SK-N-SH (cell line): ENCODE results near the gene POLL. TPM values are rescaled to one million over a fixed set of nuclear protein-coding genes. Genes with fewer than 3 reads are reported as not detected.
A peak's percentile ranks its signal among the peaks of the same experiment; 100 is the strongest.

Source experiments
- CTCF ChIA-PET: fragments of 300-600, 350-600 bp; formaldehyde crosslinking; extraction: SDS; loops from one replicate; lab custom pipeline; 2021; lab: Yijun Ruan, JAX
- POLR2A ChIA-PET: fragments of 350-600 bp; sonication (Branson Sonifier 250); formaldehyde crosslinking; extraction: SDS; loops from one replicate; lab custom pipeline; 2020; ENCODE audit warnings: antibody characterized with exemption, inconsistent platforms; lab: Yijun Ruan, JAX
- DNase-seq: peaks from one replicate; pipeline ENCODE4 v3.0.0; 2012
- H2AFZ ChIP-seq: fragments of 200-600 bp; sonication (generic); 2 replicates; pipeline ENCODE4 v1.8.1; 2016; ENCODE audit warnings: antibody characterized with exemption, mild to moderate bottlenecking, low read depth
- H3F3A ChIP-seq: fragments of 200-600 bp; sonication (generic); replicated peaks from 2 replicates; pipeline ENCODE3; 2016; ENCODE audit warnings: antibody characterized with exemption, mild to moderate bottlenecking; ENCODE audit not compliant: insufficient read depth
- H3K27ac ChIP-seq, 2 experiments: fragments of 200-500 bp in 1 of 2; fragments of 200-600 bp in 1 of 2; sonication (Bioruptor generic) in 1 of 2; sonication (generic), shearing (Covaris generic) in 1 of 2; 2 replicates each; pipeline versions ENCODE4 v1.5.1 to v1.6.1; 2014 to 2016; ENCODE audit warnings: low read depth in 2 of 2, inconsistent platforms in 1 of 2, low read length in 1 of 2, mild to moderate bottlenecking in 1 of 2, mixed read lengths in 1 of 2
- H3K27me3 ChIP-seq: fragments of 200-600 bp; sonication (generic), shearing (Covaris generic); 2 replicates; pipeline ENCODE4 v1.6.1; 2016; ENCODE audit warnings: mixed run types; ENCODE audit not compliant: insufficient read depth
- H3K36me3 ChIP-seq, 2 experiments: fragments of 200-500 bp in 1 of 2; fragments of 200-600 bp in 1 of 2; sonication (Bioruptor generic) in 1 of 2; sonication (generic) in 1 of 2; replicated peaks in 1 of 2; 2 replicates each; pipeline versions ENCODE3 to v1.5.1; 2014 to 2016; ENCODE audit warnings: low read length in 1 of 2, mild to moderate bottlenecking in 1 of 2; ENCODE audit not compliant: insufficient read depth in 2 of 2, control insufficient read depth in 1 of 2
- H3K4me1 ChIP-seq, 2 experiments: fragments of 200-500 bp in 1 of 2; fragments of 200-600 bp in 1 of 2; sonication (Bioruptor generic) in 1 of 2; sonication (generic), shearing (Covaris generic) in 1 of 2; 2 replicates each; pipeline versions ENCODE4 v1.5.1 to v1.6.1; 2014 to 2016; ENCODE audit warnings: low read depth in 1 of 2, low read length in 1 of 2, mixed run types in 1 of 2; ENCODE audit not compliant: insufficient read depth in 2 of 2, control insufficient read depth in 1 of 2
- H3K4me2 ChIP-seq: fragments of 200-600 bp; sonication (generic), shearing (Covaris generic); 2 replicates; pipeline ENCODE4 v1.6.1; 2017; ENCODE audit warnings: mixed run types
- H3K4me3 ChIP-seq, 2 experiments: fragments of 200-500 bp in 1 of 2; fragments of 200-600 bp in 1 of 2; sonication (Bioruptor generic) in 1 of 2; sonication (generic), shearing (Covaris generic) in 1 of 2; 2 replicates each; pipeline versions ENCODE4 v1.5.1 to v1.8.1; 2014 to 2016; ENCODE audit warnings: low read depth in 2 of 2, inconsistent platforms in 1 of 2, low read length in 1 of 2, mild to moderate bottlenecking in 1 of 2, mixed read lengths in 1 of 2, moderate library complexity in 1 of 2
- H3K79me2 ChIP-seq: fragments of 200-600 bp; sonication (generic); 2 replicates; pipeline ENCODE4 v1.8.1; 2017; ENCODE audit warnings: mild to moderate bottlenecking; ENCODE audit not compliant: insufficient read depth
- H3K9ac ChIP-seq: fragments of 200-600 bp; sonication (generic); 2 replicates; pipeline ENCODE4 v1.6.1; 2017; ENCODE audit warnings: mixed run types
- H3K9me2 ChIP-seq: fragments of 200-600 bp; sonication (generic); 2 replicates; pipeline ENCODE4 v1.6.1; 2017; ENCODE audit warnings: mixed run types
- H3K9me3 ChIP-seq: fragments of 200-600 bp; sonication (generic); 2 replicates; pipeline ENCODE4 v1.6.1; 2017; ENCODE audit warnings: mixed run types, mild to moderate bottlenecking, moderate library complexity
- H4K20me1 ChIP-seq: fragments of 200-600 bp; sonication (generic); 2 replicates; pipeline ENCODE4 v1.6.1; 2017; ENCODE audit warnings: mild to moderate bottlenecking, mixed run types; ENCODE audit not compliant: insufficient read depth
- CHD2 ChIP-seq: fragments of 150-350 bp; IDR thresholded peaks from 2 replicates; pipeline ENCODE4 v1.6.1; 2018; ENCODE audit warnings: low read length; ENCODE audit not compliant: partially characterized antibody
- EP300 ChIP-seq, 2 experiments: IDR thresholded peaks; 2 replicates each; pipeline versions ENCODE4 v1.4.0 to v1.6.1; 2012; ENCODE audit warnings: borderline replicate concordance in 1 of 2, low read depth in 1 of 2, low read length in 1 of 2
- EZH2phosphoT487 ChIP-seq: fragments of 200-600 bp; sonication (generic); IDR thresholded peaks from 2 replicates; pipeline ENCODE4 v1.6.1; 2017; ENCODE audit warnings: low read depth, mixed run types, mild to moderate bottlenecking, antibody characterized with exemption, moderate library complexity, borderline replicate concordance
- FOSL2 ChIP-seq: IDR thresholded peaks from 2 replicates; pipeline ENCODE4 v1.4.0; 2012; ENCODE audit warnings: low read depth, mild to moderate bottlenecking, moderate library complexity, borderline replicate concordance
- FOXJ3 ChIP-seq: sonication (generic); formaldehyde crosslinking; IDR thresholded peaks from 2 replicates; pipeline ENCODE4 v1.5.1; 2020; ENCODE audit warnings: mild to moderate bottlenecking, missing genetic modification reagents
- FOXM1 ChIP-seq: IDR thresholded peaks from 2 replicates; pipeline ENCODE4 v1.4.0; 2012; ENCODE audit warnings: low read depth, mild to moderate bottlenecking
- GABPA ChIP-seq: IDR thresholded peaks from 2 replicates; pipeline ENCODE4 v1.4.0; 2012; ENCODE audit warnings: low read depth, mild to moderate bottlenecking
- GATA2 ChIP-seq: sonication (generic); formaldehyde crosslinking; IDR thresholded peaks from 2 replicates; pipeline ENCODE4 v1.5.0; 2020; ENCODE audit warnings: mild to moderate bottlenecking, missing genetic modification reagents
- JUND ChIP-seq: IDR thresholded peaks from 2 replicates; pipeline ENCODE4 v1.4.0; 2012
- MAX ChIP-seq: IDR thresholded peaks from 2 replicates; pipeline ENCODE4 v1.4.0; 2012; ENCODE audit warnings: low read depth
- MXI1 ChIP-seq: IDR thresholded peaks from 2 replicates; pipeline ENCODE4 v1.6.1; 2012; ENCODE audit warnings: mild to moderate bottlenecking, low read depth, low read length, improper control_type of control experiment
- NRF1 ChIP-seq: IDR thresholded peaks from 2 replicates; pipeline ENCODE4 v1.6.1; 2012; ENCODE audit warnings: low read depth, mild to moderate bottlenecking, low read length
- PBX3 ChIP-seq: IDR thresholded peaks from 2 replicates; pipeline ENCODE4; 2012
- POLR2AphosphoS5 ChIP-seq: IDR thresholded peaks from 2 replicates; pipeline ENCODE4 v1.6.1; 2012; ENCODE audit warnings: low read depth, low read length
- RCOR1 ChIP-seq: fragments of 150-350 bp; IDR thresholded peaks from 2 replicates; pipeline ENCODE4 v1.6.1; 2017; ENCODE audit warnings: antibody characterized with exemption, low read length
- RFX5 ChIP-seq: IDR thresholded peaks from 2 replicates; pipeline ENCODE4 v1.6.1; 2012; ENCODE audit warnings: mild to moderate bottlenecking, improper control_type of control experiment, low read length
- SMC3 ChIP-seq: IDR thresholded peaks from 2 replicates; pipeline ENCODE4 v1.6.1; 2012; ENCODE audit warnings: low read depth, low read length, improper control_type of control experiment
- TAF1 ChIP-seq: IDR thresholded peaks from 2 replicates; pipeline ENCODE4 v1.6.1; 2012; ENCODE audit warnings: low read depth, mild to moderate bottlenecking, low read length, moderate library complexity, borderline replicate concordance
- TCF12 ChIP-seq: IDR thresholded peaks from 2 replicates; pipeline ENCODE4 v1.4.0; 2012
- TEAD4 ChIP-seq: IDR thresholded peaks from 2 replicates; pipeline ENCODE4 v1.4.0; 2012; ENCODE audit warnings: mild to moderate bottlenecking, borderline replicate concordance; ENCODE audit not compliant: insufficient read depth
- ZBTB33 ChIP-seq: IDR thresholded peaks from 2 replicates; pipeline ENCODE4 v1.4.0; 2012; ENCODE audit warnings: low read depth, borderline replicate concordance
- WGBS: methylation state at CpG from one replicate; pipeline ENCODE4 v1.1.6; 2017; ENCODE audit warnings: low lambda C conversion rate; 5-methylcytosine and 5-hydroxymethylcytosine counted together
- polyA plus RNA-seq, 3 experiments: library from polyadenylated mRNA; depleted of rRNA; stranded (reverse); fragments of >200 nt; gene quantifications; 2 replicates each; pipeline ENCODE4 v1.2.3, GENCODE V29; 2012

POLL gene
- polyA plus RNA-seq, 1 of the 3 experiments (the other 2 are of a cell fraction): 22.0 TPM

GRCh38 chr10:101559596-101560297 lies 28.3 kb downstream of the POLL start (continued):
- no peak for TF ChIP-seq RFX5
- no peak for TF ChIP-seq FOXM1
- TF ChIP-seq MAX: no peak
- TF ChIP-seq TEAD4: no peak
- TF ChIP-seq RCOR1: no peak
- TF ChIP-seq TCF12: no peak
- TF ChIP-seq CHD2: no peak
- TF ChIP-seq GABPA: no peak

- no peaks in the 10 kb centered on the region for H3F3A ChIP-seq
- no peaks in the 10 kb centered on the region for H3K27me3 ChIP-seq
- no peaks in the 10 kb centered on the region for H3K9me3 ChIP-seq
- peak; percentile 89 for DNase-seq
- TF ChIP-seq CHD2 (peak; percentile 58), ZBTB33 (no peak), JUND (no peak), FOXM1 (no peak), EP300 (IDR thresholded peaks at IDR 0.05; ENCODE audit: borderline replicate concordance in 1 of 2, low read depth in 1 of 2, low read length in 1 of 2) (peak in 1 of 2 experiments; percentile 83; a peak in 2 of 4 replicates), RCOR1 (peak; percentile 49; the same call in 1 of the 2 replicates), MAX (no peak), GATA2 (CRISPR knock-in tag) (no peak), NRF1 (no peak), TAF1 (no peak), POLR2AphosphoS5 (no peak), FOSL2 (no peak), RFX5 (no peak), FOXJ3 (CRISPR knock-in tag) (no peak), EZH2phosphoT487 (no peak), PBX3 (no peak), MXI1 (peak; percentile 79), SMC3 (0 out of 2 replicates have a peak, but pooled peaks have one; percentile 4)
- H3K9me2 ChIP-seq: no peaks in the 10 kb centered on the region
- H3K27ac ChIP-seq: peak overlapping the region in 1 of 2 experiments; percentile 95; a peak in 2 of 4 replicates
- no peak overlapping the region for H3K4me2 ChIP-seq
- no peaks in the 10 kb centered on the region for H4K20me1 ChIP-seq
- WGBS: 54% methylated on average over 12 of the region's 18 CpGs
- POLR2A ChIA-PET: no interaction called here
- H3K36me3 ChIP-seq: peaks cover 0 to 15% of the 10 kb centered on the region in 2 experiments
- no peaks in the 10 kb centered on the region for H3K79me2 ChIP-seq
- no peak overlapping the region for H3K4me3 ChIP-seq
- peaks cover 0 to 50% of the 10 kb centered on the region in 2 experiments; a peak in 1 of 4 replicates for H3K4me1 ChIP-seq
- no peak overlapping the region for H2AFZ ChIP-seq
- H3K9ac ChIP-seq: no peak overlapping the region
- CTCF ChIA-PET: interaction anchor here (0.7 to 10.1 kb wide), 12 partner anchors 9 to 345 kb away, joined by 3 to 58 read pairs (median 4); no protein-coding TSS in a partner anchor
Measured at GRCh38 chr10:101558671-101559595, 29.1 kb downstream of the POLL start.
